HG03039 (cell line): ENCODE measurements around the gene TP63.

Experiments
- ATAC-seq: cut with Tn5 transposase; IDR thresholded peaks from one replicate; pipeline ENCODE4 v1.9.1; 2021; ENCODE audit warnings: mild to moderate bottlenecking, moderate library complexity; ENCODE audit not compliant: unreplicated experiment

The TP63 gene

GRCh38 chr3:189902230-189903186 lies 271.3 kb downstream of the TP63 start:
- ATAC-seq, result no peak

DNA sequence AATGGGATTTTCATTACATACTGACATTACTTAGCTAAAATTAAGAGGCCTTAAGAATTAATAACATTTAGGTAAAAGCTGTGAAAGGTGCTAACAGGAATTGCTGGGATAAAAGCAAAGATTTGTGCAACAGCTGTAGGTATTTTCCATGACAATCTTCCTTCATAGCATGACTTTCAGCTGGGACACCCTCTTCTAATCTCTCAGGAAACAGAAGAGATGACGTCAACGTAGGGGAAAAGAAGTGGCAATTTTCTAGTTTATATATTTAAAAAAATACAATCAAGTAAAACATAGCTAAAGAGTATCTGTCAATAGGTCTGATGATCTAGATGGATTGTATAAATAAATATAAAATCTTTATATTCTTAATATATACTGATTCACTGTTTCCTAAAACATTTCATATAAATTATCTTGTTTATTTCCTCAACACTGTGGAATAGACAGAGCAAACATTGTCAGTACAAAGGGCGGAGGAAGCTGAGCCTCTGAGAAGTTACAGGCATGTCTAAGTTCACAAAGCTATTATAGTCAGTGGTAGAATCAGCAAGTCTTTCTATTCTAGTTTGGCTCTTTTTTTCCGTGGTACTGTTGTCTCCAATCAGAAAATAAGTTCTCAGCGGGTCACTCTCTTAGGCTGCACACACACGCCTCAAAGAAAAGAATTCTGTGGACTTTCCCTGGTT lies 272.5 kb downstream of the TP63 start:
- ATAC-seq, result no peak

GRCh38 chr3:189907803-189908202 lies 276.6 kb downstream of the TP63 start:
- ATAC-seq, result no peak

- no peak for ATAC-seq
Measured at GRCh38 chr3:189908646-189909045, 277.5 kb downstream of the TP63 start.

DNA sequence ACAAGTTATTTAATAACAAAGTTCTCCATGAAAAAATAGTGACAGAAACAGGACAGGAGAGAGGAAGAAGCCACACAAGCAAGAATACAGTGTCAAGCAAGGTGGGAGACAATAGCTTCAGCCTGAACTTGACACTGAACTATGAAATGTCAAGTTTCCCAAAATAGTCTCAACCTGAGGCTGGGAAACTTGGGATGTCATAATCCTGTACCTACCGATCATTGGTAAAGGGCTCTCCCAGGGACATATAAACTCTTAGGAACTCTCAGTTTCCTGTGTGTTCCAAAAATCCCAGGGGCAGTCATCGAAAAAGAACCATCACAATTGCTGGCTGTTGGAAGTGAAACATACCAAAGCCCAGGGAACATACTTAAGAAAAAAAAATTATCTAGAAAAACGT lies 277.9 kb downstream of the TP63 start:
- no peak for ATAC-seq

DNA sequence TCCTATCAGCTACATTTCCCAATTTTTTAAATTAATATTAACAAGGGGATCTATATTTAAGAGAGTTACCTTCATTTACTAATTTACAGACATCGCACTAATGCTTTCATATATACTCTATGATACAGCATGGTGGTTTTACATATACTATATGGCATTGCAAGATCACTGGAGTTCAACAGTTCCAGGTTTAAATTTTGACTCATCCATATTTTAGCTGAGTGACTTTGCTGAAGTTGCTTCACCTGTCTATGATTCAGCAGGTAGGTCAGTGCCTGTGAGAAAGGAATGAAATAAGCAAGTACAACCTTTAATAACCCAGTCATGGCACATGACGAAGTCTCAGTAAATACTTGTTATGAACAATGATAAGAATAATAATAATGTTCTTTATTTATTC lies 278.4 kb downstream of the TP63 start:
- ATAC-seq, result no peak

- ATAC-seq, result no peak
Measured at GRCh38 chr3:189911001-189911400, 279.8 kb downstream of the TP63 start.

GRCh38 chr3:189914799-189915198 lies 283.6 kb downstream of the TP63 start:
- ATAC-seq, result no peak

DNA sequence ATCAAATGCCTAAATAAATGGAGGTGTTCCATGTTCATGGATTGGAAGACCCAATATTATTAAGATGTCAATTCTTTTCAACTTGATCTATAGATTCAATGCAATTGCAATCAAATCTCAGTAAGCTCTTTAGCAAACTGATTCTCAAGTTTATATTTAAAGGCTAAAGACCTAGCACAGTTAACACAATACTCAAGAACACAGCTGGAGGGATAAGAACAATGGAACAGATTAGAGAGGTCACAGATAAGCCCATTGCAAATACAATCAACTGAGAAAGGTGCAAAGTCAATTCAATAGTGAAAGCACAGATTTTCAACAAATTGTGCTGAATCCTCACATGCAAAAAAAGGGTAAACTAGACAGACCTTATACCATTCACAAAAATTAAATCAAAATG lies 290.6 kb downstream of the TP63 start:
- ATAC-seq, result no peak

DNA sequence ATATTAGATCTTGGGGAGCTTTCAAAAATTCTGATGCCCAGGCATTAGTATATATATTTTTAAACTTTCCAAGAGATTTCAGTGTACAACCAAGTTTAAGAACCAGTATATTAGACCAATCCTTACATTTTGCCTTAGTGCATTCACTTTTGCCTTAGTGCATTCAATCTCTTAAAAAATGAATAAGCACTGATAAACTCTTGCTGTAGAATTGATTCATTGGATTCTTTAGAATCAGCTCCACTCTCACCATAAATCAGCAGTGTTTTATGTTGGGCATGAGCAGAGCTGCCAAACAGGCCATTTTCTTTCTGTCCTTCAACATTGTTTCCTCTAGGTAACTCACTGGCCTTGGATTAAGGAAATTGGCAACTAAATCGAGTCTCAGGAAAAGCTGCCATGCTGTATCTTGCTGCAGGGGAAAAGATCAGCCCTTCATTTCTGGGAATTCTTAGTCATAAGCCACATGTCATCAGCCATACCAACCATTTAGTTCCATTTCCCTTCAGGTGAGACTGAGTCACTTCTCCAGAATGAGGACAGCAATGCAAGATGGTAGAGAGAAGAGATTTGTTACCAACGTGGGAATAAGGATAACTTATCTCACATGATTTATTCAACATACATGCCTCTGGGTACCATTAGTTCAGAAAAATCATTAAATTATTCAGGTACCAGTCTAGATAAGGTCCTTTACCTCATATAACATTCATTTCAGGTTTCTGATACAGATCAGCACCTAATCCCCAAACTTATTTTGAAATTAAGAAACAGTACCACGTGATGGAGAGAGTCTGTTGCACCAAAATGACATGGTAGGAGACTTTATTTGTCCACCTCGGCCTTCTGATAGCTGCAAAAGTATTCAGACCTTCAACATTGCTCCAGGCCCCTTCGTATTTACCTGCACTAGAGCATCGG lies 297.0 kb downstream of the TP63 start:
- ATAC-seq, result no peak

DNA sequence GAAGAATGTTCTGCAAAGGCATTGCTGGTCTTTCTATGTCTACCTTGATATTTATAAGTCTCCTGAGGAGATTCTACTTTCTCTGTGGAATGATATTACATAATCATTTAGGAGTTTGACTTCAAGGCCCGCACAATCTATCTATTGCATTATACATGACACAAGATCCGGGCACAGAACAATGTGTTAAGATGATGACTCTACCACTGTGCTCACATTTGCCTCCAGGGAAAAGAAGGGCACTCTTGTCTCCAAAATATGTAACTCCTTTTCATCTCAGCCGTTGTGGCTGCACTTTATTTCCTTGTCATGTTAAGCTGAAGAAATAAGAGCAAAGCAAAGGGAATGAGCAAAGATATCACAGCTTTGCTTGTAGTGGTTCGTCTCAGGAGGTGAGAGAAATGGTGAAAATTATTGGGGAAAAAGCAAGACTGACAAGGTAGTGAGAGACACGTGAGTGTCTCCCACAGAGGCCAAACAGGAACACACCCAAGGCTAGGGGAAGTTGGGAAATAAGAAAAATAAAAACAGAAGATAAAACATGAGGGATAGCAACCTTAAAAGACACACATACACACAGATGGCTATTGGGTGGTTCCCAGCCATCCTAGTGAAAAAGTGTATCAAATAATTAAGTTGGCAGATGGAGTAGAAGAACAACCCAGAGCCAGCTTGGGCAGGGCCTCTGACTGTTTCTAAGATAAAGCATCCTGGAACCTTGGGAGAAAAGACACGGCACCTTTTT lies 305.2 kb downstream of the TP63 start:
- ATAC-seq, result no peak

DNA sequence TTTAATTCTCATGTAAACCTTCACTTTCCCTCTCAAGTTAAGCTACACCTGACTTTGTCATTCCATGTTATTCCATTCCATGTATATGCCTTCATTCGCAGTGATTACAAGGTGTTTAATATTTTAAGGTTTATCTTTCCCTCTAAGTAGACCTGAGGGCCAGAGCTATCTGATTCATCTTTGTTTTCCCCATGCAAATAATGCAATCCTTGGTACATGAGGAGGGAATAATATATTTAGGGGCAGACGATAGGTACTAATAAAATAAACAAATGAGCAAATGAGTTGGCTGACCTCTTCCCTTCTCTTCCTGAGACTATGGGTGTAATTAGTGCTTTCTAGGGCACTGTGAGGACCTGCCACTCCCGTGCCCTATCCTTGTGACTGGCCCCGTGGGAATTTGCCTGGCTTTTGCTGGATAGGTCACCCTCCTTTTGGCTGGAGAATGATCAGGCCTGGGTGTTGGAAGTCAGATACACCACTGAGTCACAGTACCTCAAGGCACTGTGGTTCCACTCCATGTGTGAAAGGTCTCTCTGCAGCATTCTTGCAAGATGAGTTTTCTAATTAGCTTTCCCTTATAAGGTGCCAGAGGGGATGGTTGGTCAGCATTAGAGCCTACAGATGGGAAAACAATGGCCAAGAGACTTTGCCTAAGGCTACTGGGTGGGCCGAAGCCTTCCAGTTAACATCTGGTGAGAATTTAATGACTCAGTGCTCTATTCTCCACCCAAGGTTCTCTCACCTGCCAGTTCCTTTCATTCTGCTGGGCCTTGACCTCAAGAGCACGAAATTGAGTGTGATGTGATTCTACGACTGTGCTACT lies 306.3 kb downstream of the TP63 start:
- no peak for ATAC-seq

DNA sequence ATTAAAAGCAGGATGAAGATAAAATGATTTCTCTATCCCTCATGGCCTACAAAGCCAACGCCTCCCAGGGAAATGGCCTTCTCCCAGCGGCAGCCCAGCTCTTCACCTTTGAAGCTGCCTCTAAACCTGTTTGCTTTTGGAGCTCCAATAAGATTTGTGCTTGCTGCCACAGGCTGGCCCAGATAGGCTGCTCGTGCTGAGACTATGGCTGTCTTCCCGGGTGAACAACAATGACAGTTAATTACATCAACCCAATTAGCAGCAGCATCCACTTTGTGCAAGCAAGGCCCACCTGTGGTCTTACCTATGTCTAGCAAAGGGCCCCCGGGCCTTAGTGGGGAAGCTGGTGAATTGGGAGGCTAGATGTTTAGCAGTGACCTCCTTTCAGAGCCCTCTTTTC lies 309.9 kb downstream of the TP63 start:
- ATAC-seq, result no peak

GRCh38 chr3:189941679-189942078 lies 310.5 kb downstream of the TP63 start:
- no peak for ATAC-seq

- no peak for ATAC-seq
Measured at GRCh38 chr3:189942948-189943347, 311.8 kb downstream of the TP63 start.

- no peak for ATAC-seq
Measured at GRCh38 chr3:189944285-189945145, 313.3 kb downstream of the TP63 start.

- no peak for ATAC-seq
Measured at GRCh38 chr3:189945935-189946709, 314.9 kb downstream of the TP63 start.
